Measurements from ENCODE around the gene PEMT. TPM values are rescaled to one million over a fixed set of nuclear protein-coding genes. Genes with fewer than 3 reads are reported as not detected.

The PEMT gene
- total and polyA plus RNA-seq, 7 donors = 5.3 to 21.9 (median 13.5) TPM

- Histone ChIP-seq H3K9me3 (no peaks in the 10 kb centered on the region), H3K27me3 (no peaks in the 10 kb centered on the region), H3K36me3 (no peaks in the 10 kb centered on the region), H3K4me3 (no peak overlapping the region), H3K4me1 (peaks cover 0 to 22% (median 11%) of the 10 kb centered on the region in 4 donors), H3K27ac (no peak overlapping the region)
- intact Hi-C loops (cut with DNase I) = no loop called here
- no peak for TF ChIP-seq POLR2A (IDR thresholded peaks at IDR 0.05)
- TF ChIP-seq CTCF (IDR thresholded peaks at IDR 0.05) = no peak
- no peak for TF ChIP-seq EP300 (IDR thresholded peaks at IDR 0.05)
- 16 to 73% methylated on average over 3 of the region's 3 CpGs for WGBS, 2 donors
- no peak for DNase-seq
Observed at GRCh38 chr17:17533901-17534441, 57.5 kb downstream of the PEMT start.

- H3K9me3 ChIP-seq = no peaks in the 10 kb centered on the region
- WGBS, 2 donors = 89 to 91% methylated on average over 1 of the region's 1 CpG
- intact Hi-C loops (cut with DNase I) = no loop called here
- H3K4me3 ChIP-seq = no peak overlapping the region
- H3K4me1 ChIP-seq = peaks cover 0 to 15% (median 11%) of the 10 kb centered on the region in 4 donors
- H3K36me3 ChIP-seq = no peaks in the 10 kb centered on the region
- no peak overlapping the region for H3K27ac ChIP-seq
- TF ChIP-seq POLR2A (IDR thresholded peaks at IDR 0.05) = no peak
- no peak for TF ChIP-seq EP300 (IDR thresholded peaks at IDR 0.05)
- TF ChIP-seq CTCF (IDR thresholded peaks at IDR 0.05) = no peak
- TF ChIP-seq POLR2AphosphoS5 (IDR thresholded peaks at IDR 0.05) = no peak
- DNase-seq = no peak
- no peaks in the 10 kb centered on the region for H3K27me3 ChIP-seq
Observed at GRCh38 chr17:17532991-17533390, 58.5 kb downstream of the PEMT start.

- 87 to 90% methylated on average over 4 of the region's 4 CpGs for WGBS, 2 donors
- H3K9me3 ChIP-seq = no peaks in the 10 kb centered on the region
- DNase-seq = no peak
- no peak overlapping the region for H3K4me3 ChIP-seq
- intact Hi-C loops (cut with DNase I) = no loop called here
- no peaks in the 10 kb centered on the region for H3K36me3 ChIP-seq
- H3K27me3 ChIP-seq = no peaks in the 10 kb centered on the region
- peaks cover 0 to 22% (median 18%) of the 10 kb centered on the region in 4 donors for H3K4me1 ChIP-seq
- TF ChIP-seq CTCF (IDR thresholded peaks at IDR 0.05) (no peak), POLR2AphosphoS5 (IDR thresholded peaks at IDR 0.05) (no peak), POLR2A (IDR thresholded peaks at IDR 0.05) (no peak), EP300 (IDR thresholded peaks at IDR 0.05) (no peak)
- no peak overlapping the region for H3K27ac ChIP-seq
Observed at GRCh38 chr17:17531156-17531555, 60.4 kb downstream of the PEMT start.

- TF ChIP-seq POLR2A (IDR thresholded peaks at IDR 0.05) = no peak
- TF ChIP-seq POLR2AphosphoS5 (IDR thresholded peaks at IDR 0.05) = no peak
- no peak for TF ChIP-seq CTCF (IDR thresholded peaks at IDR 0.05)
- no peak for TF ChIP-seq EP300 (IDR thresholded peaks at IDR 0.05)
- Histone ChIP-seq H3K36me3 (no peaks in the 10 kb centered on the region), H3K4me3 (no peak overlapping the region), H3K27me3 (no peaks in the 10 kb centered on the region), H3K27ac (no peak overlapping the region), H3K4me1 (peaks cover 0 to 20% (median 17%) of the 10 kb centered on the region in 4 donors), H3K9me3 (no peaks in the 10 kb centered on the region)
- WGBS, 2 donors = 74 to 87% methylated on average over 22 of the region's 22 CpGs
- no peak for DNase-seq
- intact Hi-C loops (cut with DNase I) = no loop called here
Observed at GRCh38 chr17:17528696-17529652, 62.5 kb downstream of the PEMT start.

All from sigmoid colon (tissue), 7 donors.